ENCODE results near the gene PIAS4.

PIAS4 gene

GRCh38 chr19:4082172-4082571 lies 74.6 kb downstream of the PIAS4 start:
- no peak for DNase-seq

- DNase-seq: no peak
Measured at GRCh38 chr19:4083677-4084546, 76.4 kb downstream of the PIAS4 start.

GRCh38 chr19:4084547-4084877 lies 77.0 kb downstream of the PIAS4 start:
- DNase-seq: no peak

- no peak for DNase-seq
Measured at GRCh38 chr19:4086411-4086867, 78.9 kb downstream of the PIAS4 start.

GRCh38 chr19:4087787-4088679 lies 80.5 kb downstream of the PIAS4 start:
- DNase-seq: no peak

- DNase-seq: no peak
Measured at GRCh38 chr19:4088975-4089374, 81.4 kb downstream of the PIAS4 start.
